Measurements from ENCODE around the gene CMTR1.

DNA sequence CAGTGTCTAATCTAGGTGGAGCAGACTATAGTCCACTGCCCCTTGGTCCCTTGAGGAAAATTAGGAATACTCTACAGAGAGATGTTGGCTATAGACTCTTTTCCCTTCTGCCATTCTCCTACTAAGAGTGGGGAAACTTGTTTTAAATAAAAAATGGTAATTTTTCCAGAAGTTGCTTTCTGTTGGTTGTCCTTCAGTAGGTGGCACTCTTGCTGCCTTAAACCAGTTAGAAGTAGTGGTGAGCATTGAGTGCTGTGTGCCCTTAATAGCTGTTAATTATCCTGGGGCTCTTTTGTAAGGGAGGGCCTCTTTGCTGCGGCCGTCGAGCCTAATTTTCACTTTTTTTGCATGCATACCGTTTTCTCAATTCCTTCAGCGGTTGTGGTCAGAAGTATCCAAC lies 2.8 kb downstream of the CMTR1 start:
- TF ChIP-seq POLR2AphosphoS5 (IDR thresholded peaks at IDR 0.05) (no peak), POLR2A (IDR thresholded peaks at IDR 0.05) (no peak)
- TF ChIP-seq, protein P1, sequence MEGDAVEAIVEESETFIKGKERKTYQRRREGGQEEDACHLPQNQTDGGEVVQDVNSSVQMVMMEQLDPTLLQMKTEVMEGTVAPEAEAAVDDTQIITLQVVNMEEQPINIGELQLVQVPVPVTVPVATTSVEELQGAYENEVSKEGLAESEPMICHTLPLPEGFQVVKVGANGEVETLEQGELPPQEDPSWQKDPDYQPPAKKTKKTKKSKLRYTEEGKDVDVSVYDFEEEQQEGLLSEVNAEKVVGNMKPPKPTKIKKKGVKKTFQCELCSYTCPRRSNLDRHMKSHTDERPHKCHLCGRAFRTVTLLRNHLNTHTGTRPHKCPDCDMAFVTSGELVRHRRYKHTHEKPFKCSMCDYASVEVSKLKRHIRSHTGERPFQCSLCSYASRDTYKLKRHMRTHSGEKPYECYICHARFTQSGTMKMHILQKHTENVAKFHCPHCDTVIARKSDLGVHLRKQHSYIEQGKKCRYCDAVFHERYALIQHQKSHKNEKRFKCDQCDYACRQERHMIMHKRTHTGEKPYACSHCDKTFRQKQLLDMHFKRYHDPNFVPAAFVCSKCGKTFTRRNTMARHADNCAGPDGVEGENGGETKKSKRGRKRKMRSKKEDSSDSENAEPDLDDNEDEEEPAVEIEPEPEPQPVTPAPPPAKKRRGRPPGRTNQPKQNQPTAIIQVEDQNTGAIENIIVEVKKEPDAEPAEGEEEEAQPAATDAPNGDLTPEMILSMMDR (IDR thresholded peaks at IDR 0.05 in 8 of 11, conservative IDR thresholded peaks at IDR 0.05 in 3 of 11) = no peak

All from spleen (tissue), 7 donors.